ENCODE data around the gene DGCR8.

DNA sequence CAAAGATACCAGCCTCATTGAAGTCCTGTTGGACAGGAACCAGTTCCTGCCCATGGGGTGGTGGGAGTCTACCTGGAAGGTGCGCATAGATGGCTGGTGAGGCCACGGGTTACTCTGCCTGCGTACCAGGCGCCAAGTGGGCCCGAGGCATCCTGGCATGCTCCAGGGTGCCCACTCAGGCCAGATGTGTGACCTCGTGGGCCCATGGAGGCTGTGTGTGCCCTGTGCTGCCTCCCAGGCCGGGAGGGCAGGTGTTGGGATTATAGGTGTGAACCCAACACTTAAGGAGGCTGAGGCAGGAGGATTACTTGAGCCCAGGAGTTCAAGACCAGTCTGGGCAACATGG, 36.1 kb upstream of the DGCR8 start:
- TF ChIP-seq POLR2A (IDR thresholded peaks at IDR 0.05; ENCODE audit: low read length), result no peak
- no peak for TF ChIP-seq GATA1 (IDR thresholded peaks at IDR 0.05; ENCODE audit: low read depth, low read length)
